ENCODE results near the gene SLC25A36.
A peak's percentile ranks its signal among the peaks of the same experiment; 100 is the strongest.
"Not testable (repeated sequence)": the region's sequence is repeated elsewhere in the genome, so short reads cannot be mapped to it uniquely, and the experiment has no call there.

The SLC25A36 gene

DNA sequence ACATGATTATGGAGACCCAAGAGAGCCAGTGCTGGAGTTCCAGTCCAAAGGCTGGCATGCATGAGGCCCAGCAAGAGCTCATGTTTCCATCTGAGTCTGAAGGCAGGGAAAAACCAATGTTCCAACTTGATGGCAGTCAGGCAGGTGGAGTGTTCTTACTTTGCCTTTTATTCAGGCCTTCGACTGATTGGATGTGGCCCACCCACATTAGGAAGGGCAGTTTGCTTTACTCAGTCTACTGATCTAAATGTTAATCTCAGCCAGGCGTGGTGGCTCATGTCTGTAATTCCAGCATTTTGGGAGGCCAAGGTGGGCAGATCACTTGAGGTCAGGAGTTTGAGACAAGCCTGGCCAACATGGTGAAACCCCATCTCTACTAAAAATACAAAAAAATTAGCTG lies 53.2 kb downstream of the SLC25A36 start:
- not testable (repeated sequence) for DNase-seq (ENCODE audit: low read depth)

- no peak for DNase-seq (ENCODE audit: low read depth)
Measured at GRCh38 chr3:140995881-140996280, 54.2 kb downstream of the SLC25A36 start.

DNA sequence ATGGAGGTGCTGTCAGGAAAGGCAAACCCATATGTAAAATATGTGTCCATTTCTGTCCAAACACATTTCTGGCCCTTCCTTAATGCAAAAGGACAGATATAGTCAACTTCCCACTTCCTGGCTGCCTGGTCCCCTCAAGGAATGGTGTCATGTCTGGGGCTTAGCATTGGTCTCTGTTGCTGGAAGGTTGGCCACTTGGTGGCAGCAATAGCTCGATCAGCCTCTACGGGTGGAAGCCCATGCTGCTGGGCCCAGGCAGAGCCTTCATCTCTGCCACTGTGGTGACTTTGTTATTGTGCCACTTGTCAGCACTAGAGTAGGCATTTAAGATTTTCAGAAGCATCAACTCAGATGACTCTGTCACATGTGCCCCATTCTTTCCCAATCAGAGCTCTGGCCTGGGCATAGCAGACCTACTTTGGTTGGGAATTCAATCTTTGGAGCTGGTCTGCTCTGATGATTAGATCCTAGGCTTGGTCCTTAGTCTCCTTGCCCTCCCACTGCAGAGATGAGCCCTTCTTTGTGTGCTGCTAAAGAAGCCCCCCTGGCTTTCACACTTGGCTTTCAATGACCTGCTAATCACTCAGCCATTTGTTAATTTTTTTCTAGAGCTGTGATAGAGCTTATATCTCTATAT lies 58.5 kb downstream of the SLC25A36 start:
- peak; percentile 21 for DNase-seq (ENCODE audit: low read depth)

- no peak for DNase-seq (ENCODE audit: low read depth)
Measured at GRCh38 chr3:141000686-141001085, 59.0 kb downstream of the SLC25A36 start.

DNA sequence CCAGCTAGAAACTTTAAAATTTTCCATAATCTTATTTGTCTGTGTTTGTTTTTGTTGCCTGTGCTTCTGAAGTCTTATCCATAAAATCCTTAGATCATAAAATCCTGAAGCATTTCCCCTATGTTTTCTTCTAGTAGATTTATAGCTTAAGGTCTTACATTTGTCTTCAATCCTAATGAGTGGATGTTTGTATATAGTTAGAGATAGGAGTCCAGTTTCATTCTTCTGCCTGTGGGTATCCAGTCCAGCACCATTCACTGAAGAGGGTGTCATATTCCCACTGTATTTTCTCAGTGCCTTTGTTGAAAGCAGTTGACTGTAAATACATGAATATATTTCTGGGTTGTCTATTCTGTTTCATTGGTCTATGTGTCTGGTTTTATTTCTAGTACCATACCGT lies 64.7 kb downstream of the SLC25A36 start:
- no peak for DNase-seq (ENCODE audit: low read depth)

DNA sequence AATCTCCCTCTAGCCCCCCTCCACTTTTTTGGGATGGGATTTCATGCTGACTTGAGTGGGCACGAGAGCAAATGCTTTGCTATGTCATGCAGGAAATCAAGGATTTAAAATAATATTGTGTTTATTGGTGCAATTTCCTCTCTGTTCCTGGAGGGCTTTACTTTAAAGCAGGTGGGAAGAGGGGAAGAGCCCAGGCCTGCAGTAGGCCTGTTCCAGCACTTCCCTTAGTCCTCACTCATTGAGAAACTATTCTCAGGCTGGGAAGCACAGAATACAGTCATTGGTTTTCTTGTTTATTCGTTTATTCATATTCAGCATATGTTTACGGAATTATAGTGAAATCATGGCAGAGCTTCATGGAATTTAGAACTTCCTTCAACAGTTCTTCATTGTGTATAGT lies 67.9 kb downstream of the SLC25A36 start:
- no peak for DNase-seq (ENCODE audit: low read depth)

- DNase-seq (ENCODE audit: low read depth): peak; percentile 72
Measured at GRCh38 chr3:141011232-141011996, 69.8 kb downstream of the SLC25A36 start.

- no peak for DNase-seq (ENCODE audit: low read depth)
Measured at GRCh38 chr3:141011997-141012262, 70.3 kb downstream of the SLC25A36 start.

GRCh38 chr3:141012571-141012970 lies 70.9 kb downstream of the SLC25A36 start:
- DNase-seq (ENCODE audit: low read depth): no peak

GRCh38 chr3:141015481-141015880 lies 73.8 kb downstream of the SLC25A36 start:
- DNase-seq (ENCODE audit: low read depth): no peak

GRCh38 chr3:141017366-141018322 lies 76.0 kb downstream of the SLC25A36 start:
- peak; percentile 13 for DNase-seq (ENCODE audit: low read depth)

DNA sequence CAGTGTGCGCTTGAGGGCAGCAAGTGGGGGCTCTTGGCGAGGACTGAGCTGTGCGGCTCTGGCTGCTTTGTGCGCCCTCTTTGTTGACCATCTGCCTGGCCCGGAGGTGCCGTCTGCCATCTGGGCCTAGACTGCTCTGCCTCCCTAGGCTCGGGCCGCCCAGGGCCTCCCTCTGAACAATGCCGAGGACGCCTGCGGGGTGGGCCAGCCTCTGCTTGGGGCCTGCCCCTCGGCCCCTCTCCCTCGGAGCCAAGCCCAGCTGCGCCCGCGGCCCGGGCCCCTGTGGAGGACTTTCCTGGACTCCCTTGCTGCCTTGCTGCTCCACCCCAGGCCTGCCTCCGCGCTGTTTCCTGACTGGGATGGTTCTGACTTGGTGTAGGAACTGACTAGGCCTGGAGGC lies 77.6 kb downstream of the SLC25A36 start:
- no peak for DNase-seq (ENCODE audit: low read depth)

- DNase-seq (ENCODE audit: low read depth): no peak
Measured at GRCh38 chr3:141020143-141020830, 78.7 kb downstream of the SLC25A36 start.

DNA sequence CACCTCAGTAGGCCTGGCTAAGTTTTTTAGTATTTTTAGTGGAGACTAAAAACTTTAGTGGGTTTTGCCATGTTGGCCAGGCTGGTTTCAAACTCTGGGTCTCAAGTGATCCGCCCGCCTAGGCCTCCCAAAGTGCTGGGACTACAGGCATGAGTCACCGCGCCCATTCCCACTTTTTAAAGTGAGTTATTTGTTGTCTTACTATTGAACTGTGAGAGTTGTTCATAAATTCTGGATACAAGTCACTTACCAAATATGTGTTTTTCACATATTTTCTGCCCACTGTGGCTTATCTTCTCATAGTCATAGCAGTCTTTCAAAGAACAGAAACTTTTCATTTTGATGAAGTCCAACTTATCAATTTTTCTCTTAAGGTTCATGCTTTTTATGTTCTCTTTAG lies 79.6 kb downstream of the SLC25A36 start:
- DNase-seq (ENCODE audit: low read depth): no peak

Data from activated T-cell treated with anti-CD3 and anti-CD28 coated beads for 48 hours (primary cell).